ENCODE data around the gene GBA2. TPM values are rescaled to one million over a fixed set of nuclear protein-coding genes. Genes with fewer than 3 reads are reported as not detected.
A peak's percentile ranks its signal among the peaks of the same experiment; 100 is the strongest.

The GBA2 gene
- total and polyA plus RNA-seq, 2 donors (not counting 3 experiments of a cell fraction or from before 2014, with no cell fraction given): 110 to 158 TPM

DNA sequence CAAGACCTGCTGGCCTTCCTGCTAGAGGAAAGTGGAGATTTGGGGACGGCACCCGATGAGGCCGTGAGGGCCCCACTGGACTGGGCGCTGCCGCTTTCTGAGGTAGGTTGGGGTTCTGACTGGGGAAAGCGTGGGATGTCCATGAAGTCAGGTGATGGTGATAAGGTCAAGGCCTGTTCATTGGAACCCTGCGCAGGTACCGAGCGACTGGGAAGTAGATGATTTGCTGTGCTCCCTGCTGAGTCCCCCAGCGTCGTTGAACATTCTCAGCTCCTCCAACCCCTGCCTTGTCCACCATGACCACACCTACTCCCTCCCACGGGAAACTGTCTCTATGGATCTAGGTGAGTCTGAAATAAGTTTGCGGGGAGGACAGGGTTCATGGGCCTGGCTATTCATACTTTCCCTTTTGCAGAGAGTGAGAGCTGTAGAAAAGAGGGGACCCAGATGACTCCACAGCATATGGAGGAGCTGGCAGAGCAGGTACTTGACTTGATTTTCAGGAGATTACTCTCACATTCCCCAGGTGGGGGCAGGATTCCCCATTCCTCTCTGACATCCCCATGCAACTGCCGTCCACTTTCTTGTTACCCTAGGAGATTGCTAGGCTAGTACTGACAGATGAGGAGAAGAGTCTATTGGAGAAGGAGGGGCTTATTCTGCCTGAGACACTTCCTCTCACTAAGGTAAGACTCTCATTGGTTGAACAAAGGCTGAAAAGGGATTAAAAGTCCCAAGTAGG is 16.1 kb downstream of the GBA2 start:
- intact Hi-C loops (cut with micrococcal nuclease) (loop anchor here (1.0 to 2.0 kb wide), 8 partner anchors 16 to 176 kb away; partner anchors contain the start of genes CCDC107, GBA2, HINT2 and RGP1), dilution Hi-C loops (cut with MboI; ENCODE audit: extremely low pct_ligation_motif_present, low sequenced_read_pairs) (no loop called here)
- Histone ChIP-seq H3K4me3 (replicated peaks in 1 of 3; ENCODE audit: insufficient read depth in 1 of 3, low read depth in 1 of 3, low read length in 3 of 3) (peak overlapping the region; percentile 46 to 92 (median 70)), H3K4me2 (ENCODE audit: insufficient read depth, low read length) (peak overlapping the region; percentile 76), H3K27ac (ENCODE audit: insufficient read depth, low read depth, low read length) (peak overlapping the region; percentile 79), H3K36me3 (ENCODE audit: control insufficient read depth in 2 of 2, extremely low read depth in 1 of 2, insufficient read depth in 2 of 2, low read length in 2 of 2) (peaks cover 17 to 24% of the 10 kb centered on the region in 2 experiments), H2AFZ (ENCODE audit: low read depth, low read length) (peak overlapping the region; percentile 15), H3K4me1 (ENCODE audit: control insufficient read depth, extremely low read depth, insufficient read depth, low read length) (peaks cover 47% of the 10 kb centered on the region), H4K20me1 (replicated peaks; ENCODE audit: control insufficient read depth, extremely low read depth, insufficient read depth, low read length) (no peaks in the 10 kb centered on the region), H3K9ac (replicated peaks; ENCODE audit: extremely low read depth, insufficient read depth, low read length) (peak overlapping the region; percentile 92), H3K9me3 (replicated peaks; ENCODE audit: control insufficient read depth, insufficient read depth, low read length) (no peaks in the 10 kb centered on the region), H3K9me1 (replicated peaks; ENCODE audit: control insufficient read depth, extremely low read depth, insufficient read depth, low read length) (no peaks in the 10 kb centered on the region), H3K79me2 (ENCODE audit: control insufficient read depth, insufficient read depth, low read length) (peaks cover 56% of the 10 kb centered on the region), H3K27me3 (ENCODE audit: control insufficient read depth in 2 of 2, insufficient read depth in 2 of 2, low read length in 2 of 2) (no peaks in the 10 kb centered on the region)
- DNase-seq (ENCODE audit: low read depth, low spot score) (peak; percentile 70), FAIRE-seq (peak; percentile 86)
- TSS peak; percentile 30 for BruUV-seq (replicated peaks)
- TF ChIP-seq EZH2 (IDR thresholded peaks at IDR 0.05; ENCODE audit: borderline replicate concordance, low read depth, low read length, severe bottlenecking) (no peak), GATA2 (IDR thresholded peaks at IDR 0.05; ENCODE audit: insufficient read depth, insufficient read length, low read depth, low read length) (no peak), POLR2A (IDR thresholded peaks at IDR 0.05; ENCODE audit: low read depth, low read length) (peak; percentile 56), MYC (IDR thresholded peaks at IDR 0.05; ENCODE audit: low read depth, low read length) (no peak), POLR2AphosphoS5 (IDR thresholded peaks at IDR 0.05; ENCODE audit: insufficient read depth, low read depth, low read length) (peak; percentile 52), FOS (IDR thresholded peaks at IDR 0.05; ENCODE audit: borderline replicate concordance, insufficient read depth, low read length) (no peak), JUN (IDR thresholded peaks at IDR 0.05; ENCODE audit: borderline replicate concordance, insufficient read depth, insufficient read length, low read depth) (no peak)
- TF ChIP-seq, protein P1, sequence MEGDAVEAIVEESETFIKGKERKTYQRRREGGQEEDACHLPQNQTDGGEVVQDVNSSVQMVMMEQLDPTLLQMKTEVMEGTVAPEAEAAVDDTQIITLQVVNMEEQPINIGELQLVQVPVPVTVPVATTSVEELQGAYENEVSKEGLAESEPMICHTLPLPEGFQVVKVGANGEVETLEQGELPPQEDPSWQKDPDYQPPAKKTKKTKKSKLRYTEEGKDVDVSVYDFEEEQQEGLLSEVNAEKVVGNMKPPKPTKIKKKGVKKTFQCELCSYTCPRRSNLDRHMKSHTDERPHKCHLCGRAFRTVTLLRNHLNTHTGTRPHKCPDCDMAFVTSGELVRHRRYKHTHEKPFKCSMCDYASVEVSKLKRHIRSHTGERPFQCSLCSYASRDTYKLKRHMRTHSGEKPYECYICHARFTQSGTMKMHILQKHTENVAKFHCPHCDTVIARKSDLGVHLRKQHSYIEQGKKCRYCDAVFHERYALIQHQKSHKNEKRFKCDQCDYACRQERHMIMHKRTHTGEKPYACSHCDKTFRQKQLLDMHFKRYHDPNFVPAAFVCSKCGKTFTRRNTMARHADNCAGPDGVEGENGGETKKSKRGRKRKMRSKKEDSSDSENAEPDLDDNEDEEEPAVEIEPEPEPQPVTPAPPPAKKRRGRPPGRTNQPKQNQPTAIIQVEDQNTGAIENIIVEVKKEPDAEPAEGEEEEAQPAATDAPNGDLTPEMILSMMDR (IDR thresholded peaks at IDR 0.05; ENCODE audit: extremely low read depth in 1 of 2, insufficient read depth in 1 of 2, low read depth in 1 of 2, low read length in 2 of 2): peak in 1 of 2 donors; percentile 29
- TF ChIP-seq, protein P2, sequence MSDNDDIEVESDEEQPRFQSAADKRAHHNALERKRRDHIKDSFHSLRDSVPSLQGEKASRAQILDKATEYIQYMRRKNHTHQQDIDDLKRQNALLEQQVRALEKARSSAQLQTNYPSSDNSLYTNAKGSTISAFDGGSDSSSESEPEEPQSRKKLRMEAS (IDR thresholded peaks at IDR 0.05; ENCODE audit: insufficient read depth, insufficient read length): no peak
- CTCF ChIA-PET: interaction anchor here (0.6 to 3.7 kb wide), 17 partner anchors 8 to 170 kb away, joined by 3 to 32 read pairs (median 4); partner anchors contain the start of genes GBA2, HINT2, MSMP and RGP1
- POLR2A ChIA-PET: interaction anchor here (0.7 to 1.4 kb wide), 4 partner anchors 11 to 56 kb away, joined by 3 to 5 read pairs (median 4); partner anchors contain the start of genes GBA2 and RGP1
